OCI-LY7 (cell line): ENCODE data around the gene HOXD8. TPM values are rescaled to one million over a fixed set of nuclear protein-coding genes. Genes with fewer than 3 reads are reported as not detected.

Experiments
- BruUV-seq: library from RNA; stranded (reverse); fragments of 400-500 nt; replicated peaks from 2 replicates; lab custom pipeline; 2021; lab: Mats Ljungman, UMichigan
- CTCF ChIA-PET: fragments of 300-600 bp; sonication (Branson Sonifier 250); formaldehyde crosslinking; loops from one replicate; lab custom pipeline; 2022; ENCODE audit warnings: antibody characterized with exemption; ENCODE audit not compliant: unreplicated experiment; lab: Charles Lee
- POLR2A ChIA-PET: fragments of 300-600 bp; sonication (Branson Sonifier 250); formaldehyde crosslinking; loops from one replicate; lab custom pipeline; 2022; ENCODE audit warnings: antibody characterized with exemption; lab: Charles Lee
- DNase-seq: peaks from one replicate; pipeline ENCODE4 v3.0.0-alpha.2; 2015; ENCODE audit warnings: low spot score
- H2AFZ ChIP-seq: fragments of 200-600 bp; sonication (generic), shearing (Covaris generic); 2 replicates; pipeline ENCODE4 v1.6.1; 2014; ENCODE audit warnings: mild to moderate bottlenecking, antibody characterized with exemption, low read length, moderate library complexity
- H3K27ac ChIP-seq: fragments of 200-600 bp; sonication (generic); 2 replicates; pipeline ENCODE4 v1.5.1; 2014; ENCODE audit warnings: mixed run types, low read depth, mild to moderate bottlenecking, moderate library complexity, low read length, inconsistent platforms; ENCODE audit not compliant: poor library complexity, severe bottlenecking
- H3K36me3 ChIP-seq: fragments of 200-600 bp; sonication (generic); 2 replicates; pipeline ENCODE4 v1.6.1; 2014; ENCODE audit warnings: mild to moderate bottlenecking, antibody characterized with exemption, low read length, moderate library complexity, mixed read lengths; ENCODE audit not compliant: insufficient read depth
- H3K4me1 ChIP-seq: fragments of 200-600 bp; sonication (generic); 2 replicates; pipeline ENCODE4 v1.5.1; 2014; ENCODE audit warnings: mild to moderate bottlenecking, low read length; ENCODE audit not compliant: insufficient read depth, poor library complexity, severe bottlenecking
- H3K4me2 ChIP-seq: fragments of 200-600 bp; sonication (generic); 2 replicates; pipeline ENCODE4 v1.6.1; 2014; ENCODE audit warnings: mild to moderate bottlenecking, low read length
- H3K4me3 ChIP-seq: fragments of 200-600 bp; sonication (generic); 2 replicates; pipeline ENCODE4 v1.5.1; 2014; ENCODE audit warnings: mild to moderate bottlenecking, low read depth, low read length; ENCODE audit not compliant: poor library complexity, severe bottlenecking
- H3K79me2 ChIP-seq: fragments of 200-600 bp; sonication (generic); 2 replicates; pipeline ENCODE4 v1.6.1; 2016; ENCODE audit warnings: low read depth, mild to moderate bottlenecking, low read length, moderate library complexity, mixed read lengths; ENCODE audit not compliant: insufficient read depth
- H3K9me2 ChIP-seq: fragments of 200-600 bp; sonication (generic); 2 replicates; pipeline ENCODE4 v1.6.1; 2016; ENCODE audit warnings: mild to moderate bottlenecking, low read length, mixed read lengths; ENCODE audit not compliant: insufficient read depth
- H3K9me3 ChIP-seq: fragments of 200-600 bp; sonication (generic); 2 replicates; pipeline ENCODE4 v1.6.1; 2014; ENCODE audit warnings: mild to moderate bottlenecking, mixed run types, low read length, mixed read lengths
- H4K20me1 ChIP-seq: fragments of 200-600 bp; sonication (generic); 2 replicates; pipeline ENCODE4 v1.6.1; 2014; ENCODE audit warnings: mild to moderate bottlenecking, antibody characterized with exemption, low read length, moderate library complexity, mixed read lengths; ENCODE audit not compliant: insufficient read depth
- CTCF ChIP-seq: fragments of 200-600 bp; sonication (generic); conservative IDR thresholded peaks from 2 replicates; pipeline ENCODE4 v1.5.1; 2014; ENCODE audit warnings: mild to moderate bottlenecking, antibody characterized with exemption, low read length, moderate library complexity, mixed read lengths
- EZH2phosphoT487 ChIP-seq: fragments of 200-600 bp; sonication (generic); IDR thresholded peaks from 2 replicates; pipeline ENCODE4 v1.6.1; 2018; ENCODE audit warnings: low read depth, borderline replicate concordance, mild to moderate bottlenecking, mixed run types, antibody characterized with exemption, low read length, moderate library complexity, mixed read lengths
- intact Hi-C: fragments of 100-400 bp; cut with micrococcal nuclease; formaldehyde crosslinking; loops from one replicate; pipeline ENCODE4 v1.10.0; 2022; ENCODE audit not compliant: unreplicated experiment
- total RNA-seq, 2 experiments: library from RNA; depleted of rRNA in 1 of 2; stranded (reverse); fragments of >200 nt in 1 of 2; shearing (Covaris generic) in 1 of 2; gene quantifications; 2 replicates each; pipeline ENCODE4 v1.2.3, GENCODE V29; 2014 to 2022

The HOXD8 gene
- total RNA-seq, 2 experiments from 2014 or later, result not detected

GRCh38 chr2:176133389-176133788 lies 3.9 kb downstream of the HOXD8 start:
- TF ChIP-seq CTCF, result no peak
- TF ChIP-seq EZH2phosphoT487, result no peak
- POLR2A ChIA-PET, result interaction anchor here (0.7 kb wide), 1 partner anchor 455 kb away, joined by 3 read pairs; no protein-coding TSS in a partner anchor
- no TSS peak for BruUV-seq

GRCh38 chr2:176134035-176134434 lies 4.5 kb downstream of the HOXD8 start:
- TF ChIP-seq EZH2phosphoT487, result no peak
- no peak for TF ChIP-seq CTCF
- Histone ChIP-seq H3K4me2 (no peak overlapping the region), H3K27ac (no peak overlapping the region), H3K79me2 (no peaks in the 10 kb centered on the region), H3K4me3 (no peak overlapping the region), H2AFZ (no peak overlapping the region), H4K20me1 (no peaks in the 10 kb centered on the region), H3K36me3 (no peaks in the 10 kb centered on the region), H3K9me2 (no peaks in the 10 kb centered on the region), H3K9me3 (no peaks in the 10 kb centered on the region), H3K4me1 (no peaks in the 10 kb centered on the region)
- ChIA-PET POLR2A (interaction anchor here (0.7 kb wide), 1 partner anchor 454 kb away, joined by 3 read pairs; no protein-coding TSS in a partner anchor), CTCF (no interaction called here)
- intact Hi-C loops, result no loop called here
- no TSS peak for BruUV-seq
- no peak for DNase-seq

More at GRCh38 chr2:176133389-176133788, 3.9 kb downstream of the HOXD8 start:
- Histone ChIP-seq H3K9me2 (no peaks in the 10 kb centered on the region), H3K27ac (no peak overlapping the region), H4K20me1 (no peaks in the 10 kb centered on the region), H3K79me2 (no peaks in the 10 kb centered on the region), H3K36me3 (no peaks in the 10 kb centered on the region), H2AFZ (no peak overlapping the region), H3K9me3 (no peaks in the 10 kb centered on the region), H3K4me1 (no peaks in the 10 kb centered on the region), H3K4me2 (no peak overlapping the region), H3K4me3 (no peak overlapping the region)
- intact Hi-C loops, result no loop called here
- no peak for DNase-seq
- CTCF ChIA-PET, result no interaction called here

- CTCF ChIA-PET, result no interaction called here
- no peaks in the 10 kb centered on the region for H3K4me1 ChIP-seq
- H3K4me2 ChIP-seq, result no peak overlapping the region
These were observed 5.5 kb downstream of the HOXD8 start for GRCh38 chr2:176135035-176135440.

More at GRCh38 chr2:176135035-176135440, 5.5 kb downstream of the HOXD8 start:
- Histone ChIP-seq H3K79me2 (no peaks in the 10 kb centered on the region), H3K4me3 (no peak overlapping the region), H3K27ac (no peak overlapping the region), H2AFZ (no peak overlapping the region), H3K9me2 (no peaks in the 10 kb centered on the region), H3K9me3 (no peaks in the 10 kb centered on the region), H4K20me1 (no peaks in the 10 kb centered on the region), H3K36me3 (no peaks in the 10 kb centered on the region)
- intact Hi-C loops, result no loop called here
- no TSS peak for BruUV-seq
- DNase-seq, result no peak
- TF ChIP-seq EZH2phosphoT487 (no peak), CTCF (no peak)
- POLR2A ChIA-PET, result no interaction called here
